HG02763 (cell line): ENCODE results near the gene IQGAP1.
"Not testable (repeated sequence)": the region's sequence is repeated elsewhere in the genome, so short reads cannot be mapped to it uniquely, and the experiment has no call there.

Experiments
- ATAC-seq: cut with Tn5 transposase; IDR thresholded peaks from one replicate; pipeline ENCODE4 v1.9.1; 2021; ENCODE audit warnings: mild to moderate bottlenecking, moderate library complexity; ENCODE audit not compliant: unreplicated experiment

IQGAP1 gene

DNA sequence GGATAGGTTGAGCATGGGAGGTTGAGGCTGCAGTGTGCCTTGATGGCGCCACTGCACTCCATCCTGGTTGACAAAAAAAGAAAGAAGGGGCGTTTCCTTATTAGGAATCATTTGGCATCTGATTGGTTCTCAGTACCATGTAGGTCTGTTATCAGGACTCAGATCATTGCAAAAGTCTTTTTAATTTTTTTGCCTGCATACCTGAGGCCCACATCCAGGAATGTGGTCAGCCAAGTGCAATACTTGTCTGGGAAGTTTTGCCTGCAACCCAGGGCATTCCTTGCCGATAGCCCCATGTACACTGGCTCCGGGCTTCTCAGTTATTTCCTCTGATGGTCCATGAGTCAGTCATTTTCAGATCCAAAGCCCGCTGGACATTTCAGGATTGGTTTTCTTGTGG, 91.6 kb downstream of the IQGAP1 start:
- no peak for ATAC-seq

DNA sequence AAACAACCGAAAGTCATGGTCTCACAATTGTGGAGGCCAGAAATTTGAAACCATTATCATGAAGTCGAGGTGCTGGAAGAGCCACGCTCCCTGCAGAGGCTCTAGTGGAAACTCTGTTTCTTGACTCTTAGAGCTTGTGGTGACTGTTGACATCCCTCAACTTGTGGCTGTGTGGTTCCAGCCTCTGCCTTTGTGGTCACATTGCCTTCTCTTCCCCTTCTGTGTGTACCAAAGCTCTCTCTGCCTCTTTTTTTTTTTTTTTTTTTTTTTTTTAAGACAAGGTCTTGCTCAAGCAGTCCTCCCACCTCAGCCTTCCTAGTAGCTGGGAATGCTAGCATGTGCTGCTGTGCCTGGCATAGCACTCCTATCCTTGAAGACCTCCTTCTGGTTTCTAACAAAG, 93.0 kb downstream of the IQGAP1 start:
- ATAC-seq: no peak

DNA sequence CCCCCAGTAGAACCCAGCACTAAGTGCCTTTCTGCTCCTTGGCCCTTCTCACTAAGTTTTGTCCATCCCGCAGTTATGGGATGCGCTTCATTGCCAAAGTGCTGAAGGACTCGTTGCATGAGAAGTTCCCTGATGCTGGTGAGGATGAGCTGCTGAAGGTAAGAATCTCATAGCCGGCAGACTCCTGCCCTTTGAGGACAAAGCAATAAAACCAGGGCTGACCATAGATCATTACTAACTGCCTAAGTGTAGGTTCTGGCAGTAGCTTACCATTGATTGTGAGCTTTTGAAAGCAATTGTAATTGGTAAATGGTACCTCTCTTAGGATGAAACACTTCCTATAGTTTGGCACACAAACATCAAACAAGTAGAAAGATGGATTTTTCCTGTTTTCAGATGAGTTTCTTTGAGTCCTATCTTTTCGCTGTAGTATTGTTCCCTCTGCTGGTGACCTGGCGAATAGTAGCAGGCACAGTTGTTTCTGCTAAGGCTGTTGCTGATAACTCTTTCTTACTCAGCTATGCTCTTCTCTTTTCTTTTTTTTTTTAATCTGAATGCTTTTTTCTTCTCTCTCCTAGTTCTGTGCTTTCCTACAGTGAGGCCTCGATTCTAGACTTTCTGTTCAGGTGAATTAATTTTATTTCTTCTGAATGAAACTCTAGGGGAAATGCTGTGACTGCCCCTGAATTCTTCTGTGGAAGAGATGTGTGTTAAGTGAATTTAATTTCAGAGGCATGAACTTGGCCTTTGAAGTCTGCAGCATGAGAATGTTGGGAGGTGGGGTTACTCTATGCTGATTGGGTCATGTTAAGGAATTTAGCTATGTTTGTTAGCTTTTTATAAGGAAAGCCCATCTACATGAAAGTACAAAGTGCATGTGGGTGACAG, 94.3 kb downstream of the IQGAP1 start:
- ATAC-seq: no peak

DNA sequence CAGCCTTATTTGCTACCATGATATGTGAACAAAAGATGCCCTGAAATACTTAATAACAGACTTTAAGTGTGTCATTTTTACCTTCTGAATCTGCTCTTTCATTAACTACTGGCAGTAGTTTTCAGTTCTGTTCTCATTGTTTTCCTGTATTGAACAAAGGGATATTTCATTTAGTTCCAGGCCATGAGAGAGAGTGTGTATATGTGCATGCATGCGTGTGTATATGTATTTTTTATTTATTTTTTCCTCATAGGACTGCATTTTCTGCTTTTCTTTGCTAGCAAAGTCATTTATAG, 94.9 kb downstream of the IQGAP1 start:
- ATAC-seq: no peak

DNA sequence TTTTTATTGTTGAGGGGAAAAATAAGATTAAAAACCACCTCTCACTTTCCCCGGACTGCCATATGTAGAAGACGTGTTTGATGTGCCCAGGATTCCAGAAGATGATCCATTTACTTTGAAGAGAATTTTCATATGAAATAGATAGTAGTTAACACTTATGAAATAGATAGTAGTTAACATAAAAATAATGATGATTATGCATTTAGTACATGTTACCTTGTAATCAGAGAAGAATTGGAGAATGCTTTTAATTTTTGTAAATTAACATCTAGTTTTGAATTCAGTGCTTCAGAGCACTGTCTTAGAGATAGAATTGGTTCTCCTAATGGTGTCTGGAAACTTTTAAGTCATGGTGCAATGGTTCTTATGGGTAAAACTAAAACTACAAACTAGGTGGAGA, 95.6 kb downstream of the IQGAP1 start:
- no peak for ATAC-seq

DNA sequence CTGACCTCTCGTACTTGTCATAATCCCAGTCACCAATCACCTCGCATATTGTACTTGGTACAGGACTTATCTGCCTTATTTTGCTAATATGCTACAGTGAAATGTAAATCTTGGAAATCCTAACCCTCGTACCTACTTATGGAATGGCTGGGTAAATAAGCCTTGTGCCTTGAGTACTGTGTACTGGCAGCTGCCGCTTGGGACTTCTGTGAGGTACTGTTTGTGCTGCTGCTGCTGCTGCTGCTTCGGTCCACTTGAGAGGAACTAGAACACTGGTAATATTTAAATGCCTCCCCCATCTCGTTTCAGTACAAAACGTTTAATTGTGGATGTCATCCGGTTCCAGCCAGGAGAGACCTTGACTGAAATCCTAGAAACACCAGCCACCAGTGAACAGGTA, 99.1 kb downstream of the IQGAP1 start:
- ATAC-seq: no peak

DNA sequence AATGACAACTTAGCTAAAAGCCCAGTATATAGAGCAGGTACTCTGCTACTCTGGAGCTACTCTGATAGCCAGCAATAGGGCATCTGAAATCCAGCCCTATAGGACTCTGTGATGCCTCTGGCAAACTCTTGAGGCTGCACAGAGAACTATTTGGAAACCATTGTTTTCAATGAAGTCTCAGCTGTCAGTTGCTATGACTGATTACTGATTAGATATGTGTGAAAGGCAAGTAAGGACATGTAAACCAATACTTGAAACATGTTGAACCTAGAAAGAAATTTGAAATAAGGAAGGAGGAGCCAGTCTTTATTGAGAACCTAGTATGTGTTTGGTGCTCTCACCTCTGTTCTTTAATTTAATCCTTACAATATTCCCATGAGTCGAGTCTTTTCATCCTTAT, 101.5 kb downstream of the IQGAP1 start:
- ATAC-seq: no peak

DNA sequence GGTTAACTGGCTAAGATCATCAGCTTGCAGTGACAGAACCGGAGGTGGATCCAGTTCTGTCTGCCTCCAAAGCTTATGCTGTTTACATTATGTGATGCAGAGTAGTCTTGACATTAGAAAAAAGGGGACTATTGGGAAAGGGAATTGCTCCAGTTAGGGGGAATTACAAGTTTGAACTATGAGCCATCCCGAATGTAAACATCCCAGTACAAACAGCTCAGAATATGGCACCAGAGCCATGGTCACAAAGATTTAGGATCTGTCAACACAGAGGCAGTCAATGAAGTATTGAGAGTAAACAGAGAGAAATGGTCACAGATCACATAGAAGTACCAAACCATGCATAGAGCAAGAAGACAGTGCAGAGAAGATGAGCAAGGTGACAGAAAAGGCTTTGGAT, 101.9 kb downstream of the IQGAP1 start:
- no peak for ATAC-seq

DNA sequence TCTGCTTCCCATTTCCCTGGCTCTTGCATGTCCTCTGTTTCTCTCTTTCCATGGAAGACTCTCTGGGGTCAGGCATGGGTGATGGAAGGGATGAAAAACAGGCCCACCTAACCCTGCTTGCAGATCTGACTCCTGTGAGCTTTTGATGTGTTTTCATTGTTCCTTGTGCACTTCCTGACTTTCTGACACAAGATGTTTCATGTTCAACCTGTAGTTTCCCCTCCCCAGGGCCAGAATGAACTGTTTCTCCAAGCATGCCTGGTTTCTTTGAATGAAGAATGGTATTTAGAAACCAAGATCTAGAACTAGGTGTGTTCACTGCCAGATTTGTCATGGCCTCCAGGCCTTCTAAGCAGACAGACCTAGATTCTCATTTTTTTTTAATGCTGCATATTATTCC, 105.6 kb downstream of the IQGAP1 start:
- ATAC-seq: no peak

DNA sequence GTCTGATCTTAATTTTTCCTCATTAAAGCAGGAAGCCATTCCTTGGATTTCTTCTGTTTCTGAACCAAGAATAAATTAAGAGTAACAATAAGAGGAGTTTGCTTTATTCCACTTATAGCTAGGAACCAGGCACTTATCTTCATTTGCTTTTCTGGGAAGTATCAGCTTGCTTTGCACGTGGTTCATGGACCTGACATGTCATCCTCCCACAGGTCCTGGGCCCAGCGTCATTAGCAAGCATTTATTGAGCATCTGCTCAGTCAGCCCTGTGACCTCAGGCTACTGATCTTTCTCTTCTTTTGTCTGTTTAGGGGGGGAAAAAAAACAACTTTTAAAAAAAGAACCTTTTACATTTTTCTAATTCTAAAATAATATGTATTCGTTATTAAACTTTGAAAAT, 107.0 kb downstream of the IQGAP1 start:
- no peak for ATAC-seq

DNA sequence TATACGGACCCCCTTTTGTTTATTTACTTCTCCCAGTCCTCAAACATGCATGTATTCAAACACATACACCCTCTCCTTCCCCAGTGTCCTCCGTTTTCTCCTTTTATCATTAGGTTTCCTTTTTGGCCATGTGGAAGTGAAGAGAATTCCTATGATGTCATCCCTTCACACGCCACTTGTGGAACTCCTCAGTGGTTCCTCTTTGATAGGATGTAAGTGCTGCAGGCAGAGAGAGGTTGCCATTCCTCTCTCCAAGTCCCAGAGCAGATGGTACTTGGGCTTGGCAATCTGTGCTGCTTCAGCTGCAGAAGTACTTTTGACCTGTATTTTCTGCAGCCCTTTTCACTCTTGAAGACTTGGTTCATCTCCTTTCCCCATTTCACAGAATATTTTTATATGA, 108.7 kb downstream of the IQGAP1 start:
- ATAC-seq: no peak

DNA sequence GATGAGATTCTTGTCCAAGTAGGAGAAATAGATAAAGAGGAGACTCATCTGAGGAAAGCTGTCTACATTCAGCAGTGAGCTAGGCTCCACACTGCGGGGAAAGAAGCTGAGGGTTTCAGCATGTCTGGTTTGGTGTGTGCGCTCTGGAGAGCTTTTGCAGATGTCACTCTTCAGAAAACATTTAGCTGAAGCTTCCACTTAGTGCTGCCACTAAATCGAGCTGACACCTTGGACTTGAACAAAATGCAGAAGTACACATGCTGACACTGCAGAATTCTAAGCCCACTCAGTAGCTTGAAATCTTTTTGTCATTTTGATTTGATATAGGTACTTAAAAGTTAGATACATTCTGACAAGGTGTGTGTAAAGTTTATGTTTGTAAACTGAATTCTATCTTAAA, 109.3 kb downstream of the IQGAP1 start:
- ATAC-seq: no peak

DNA sequence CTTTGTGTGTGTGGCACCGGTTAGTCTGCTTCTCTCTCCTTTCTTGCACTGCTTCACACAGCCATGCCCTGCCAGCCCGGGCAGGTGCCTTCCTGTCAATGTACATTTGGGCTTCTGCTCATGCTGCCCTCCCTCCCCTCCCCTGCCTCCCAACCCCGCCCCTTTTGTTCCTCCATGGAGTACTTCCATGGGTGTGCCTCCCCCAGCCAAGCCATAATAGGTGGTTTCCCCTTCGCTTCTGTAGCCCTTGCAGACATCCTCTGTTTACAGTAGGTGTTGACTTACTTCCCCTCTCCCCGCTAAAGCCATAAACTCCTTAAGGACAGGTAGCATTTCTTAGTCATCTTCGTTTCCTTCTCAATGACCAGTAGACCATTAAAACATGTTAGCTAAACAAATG, 109.9 kb downstream of the IQGAP1 start:
- no peak for ATAC-seq

DNA sequence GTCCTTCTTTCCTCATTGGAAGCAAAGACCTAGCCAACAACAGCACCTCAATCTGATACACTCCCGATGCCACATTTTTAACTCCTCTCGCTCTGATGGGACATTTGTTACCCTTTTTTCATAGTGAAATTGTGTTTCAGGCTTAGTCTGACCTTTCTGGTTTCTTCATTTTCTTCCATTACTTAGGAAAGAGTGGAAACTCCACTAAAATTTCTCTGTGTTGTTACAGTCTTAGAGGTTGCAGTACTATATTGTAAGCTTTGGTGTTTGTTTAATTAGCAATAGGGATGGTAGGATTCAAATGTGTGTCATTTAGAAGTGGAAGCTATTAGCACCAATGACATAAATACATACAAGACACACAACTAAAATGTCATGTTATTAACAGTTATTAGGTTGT, 112.1 kb downstream of the IQGAP1 start:
- ATAC-seq: no peak

DNA sequence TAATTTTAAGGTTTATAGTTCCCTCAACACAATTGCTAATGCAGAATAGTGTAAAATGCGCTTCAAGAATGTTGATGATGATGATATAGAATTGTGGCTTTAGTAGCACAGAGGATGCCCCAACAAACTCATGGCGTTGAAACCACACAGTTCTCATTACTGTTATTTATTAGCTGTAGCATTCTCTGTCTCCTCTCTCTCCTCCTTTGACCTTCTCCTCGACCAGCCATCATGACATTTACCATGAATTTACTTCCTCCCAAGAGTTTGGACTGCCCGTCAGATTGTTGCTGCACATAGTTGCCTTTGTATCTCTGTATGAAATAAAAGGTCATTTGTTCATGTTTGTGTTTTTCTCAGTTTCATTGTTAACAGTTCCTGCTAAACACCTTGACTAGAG, 113.9 kb downstream of the IQGAP1 start:
- ATAC-seq: no peak

DNA sequence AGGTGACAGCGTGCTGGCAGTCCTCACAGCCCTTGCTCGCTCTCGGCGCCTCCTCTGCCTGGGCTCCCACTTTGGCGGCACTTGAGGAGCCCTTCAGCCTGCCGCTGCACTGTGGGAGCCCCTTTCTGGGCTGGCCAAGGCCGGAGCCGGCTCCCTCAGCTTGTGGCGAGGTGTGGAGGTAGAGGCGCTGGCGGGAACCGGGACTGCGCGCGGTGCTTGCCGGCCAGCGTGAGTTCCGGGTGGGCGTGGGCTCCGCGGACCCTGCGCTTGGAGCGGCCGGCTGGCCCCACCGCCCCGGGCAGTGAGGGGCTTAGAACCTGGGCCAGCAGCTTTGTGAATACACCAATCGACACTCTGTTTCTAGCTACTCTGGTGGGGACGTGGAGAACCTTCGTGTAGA, 122.7 kb downstream of the IQGAP1 start:
- not testable (repeated sequence) for ATAC-seq

DNA sequence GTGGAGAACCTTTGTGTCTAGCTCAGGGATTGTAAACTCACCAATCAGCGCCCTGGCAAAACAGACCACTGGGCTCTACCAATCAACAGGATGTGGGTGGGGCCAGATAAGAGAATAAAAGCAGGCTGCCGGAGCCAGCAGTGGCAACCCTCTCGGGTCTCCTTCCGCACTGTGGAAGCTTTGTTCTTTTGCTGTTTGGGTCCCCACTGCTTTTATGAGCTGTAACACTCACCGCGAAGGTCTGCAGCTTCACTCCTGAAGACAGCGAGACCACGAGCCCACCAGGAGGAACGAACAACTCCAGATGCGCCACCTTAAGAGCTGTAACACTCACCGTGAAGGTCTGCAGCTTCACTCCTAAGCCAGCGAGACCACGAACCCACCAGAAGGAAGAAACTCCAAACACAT, 123.2 kb downstream of the IQGAP1 start:
- not testable (repeated sequence) for ATAC-seq

DNA sequence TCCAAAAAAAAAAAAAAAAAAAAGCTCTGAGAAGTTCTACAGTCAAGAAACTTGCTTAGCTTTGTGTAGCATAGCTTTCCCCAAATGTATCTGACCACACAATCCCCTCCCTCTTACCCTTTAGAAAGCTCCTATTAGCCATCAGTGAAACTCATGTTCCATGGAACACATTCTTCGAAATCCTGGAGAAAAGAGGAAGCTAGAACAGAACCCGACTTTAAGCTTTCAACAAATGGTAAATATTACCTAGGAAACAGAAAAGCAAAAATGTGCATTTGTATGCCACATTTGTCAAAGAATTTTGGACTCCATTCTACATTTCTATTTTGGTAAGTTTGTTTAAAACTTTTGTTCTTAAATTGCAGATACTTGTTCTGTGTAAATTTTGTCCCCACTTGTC, 124.2 kb downstream of the IQGAP1 start:
- no peak for ATAC-seq

DNA sequence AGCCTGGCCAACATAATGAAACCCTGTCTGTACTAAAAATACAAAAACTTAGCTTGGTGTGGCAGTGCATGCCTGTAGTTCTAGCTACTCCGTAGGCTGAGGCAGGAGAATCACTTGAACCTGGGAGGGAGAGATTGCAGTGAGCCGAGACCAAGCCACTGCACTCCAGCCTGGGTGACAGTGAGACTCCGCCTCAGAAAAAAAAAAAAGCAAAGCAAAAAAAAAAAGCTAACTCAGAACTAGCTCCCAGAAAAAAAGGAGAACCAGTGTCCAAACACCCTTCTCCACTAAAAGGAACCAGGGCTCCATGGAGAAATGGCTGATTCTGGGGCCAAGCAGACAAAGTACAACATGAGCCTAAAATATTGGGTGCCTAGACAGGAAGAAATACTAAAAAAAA, 124.9 kb downstream of the IQGAP1 start:
- ATAC-seq: no peak

DNA sequence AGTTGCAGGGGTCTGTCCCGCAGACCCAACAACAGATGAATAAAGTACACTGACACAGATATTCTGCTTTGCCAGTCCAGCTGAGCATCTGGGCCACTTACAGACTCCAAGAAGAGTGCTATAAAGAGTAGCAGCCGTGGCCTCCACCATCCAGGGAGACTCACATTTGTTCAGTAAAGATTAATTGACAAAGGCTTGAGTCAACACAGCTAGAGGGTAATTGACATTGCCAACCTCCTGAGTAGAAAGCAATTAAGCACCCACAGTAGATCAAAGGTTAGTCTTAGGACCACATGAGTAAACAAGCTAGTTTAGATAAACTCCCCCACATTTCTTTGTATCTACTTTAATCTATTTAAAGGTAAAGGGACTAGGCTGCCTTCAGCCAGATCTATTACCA, 125.4 kb downstream of the IQGAP1 start:
- ATAC-seq: no peak

DNA sequence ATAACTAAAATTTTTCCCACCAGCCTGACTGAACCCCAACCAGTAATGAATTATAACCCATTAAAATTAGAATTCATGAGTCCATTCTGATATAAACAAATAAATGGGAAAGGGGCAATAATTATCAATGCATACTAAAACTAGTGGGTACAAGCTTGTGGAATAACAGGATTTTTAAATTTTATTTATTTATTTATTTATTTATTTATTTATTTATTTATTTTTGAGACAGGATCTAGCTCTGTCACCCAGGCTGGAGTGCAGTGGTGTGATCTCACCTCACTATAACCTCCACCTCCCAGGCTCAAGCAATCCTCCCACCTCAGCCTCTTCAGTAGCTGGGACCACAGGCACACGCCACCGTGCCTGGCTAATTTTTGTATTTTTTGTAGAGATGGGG, 125.9 kb downstream of the IQGAP1 start:
- not testable (repeated sequence) for ATAC-seq

DNA sequence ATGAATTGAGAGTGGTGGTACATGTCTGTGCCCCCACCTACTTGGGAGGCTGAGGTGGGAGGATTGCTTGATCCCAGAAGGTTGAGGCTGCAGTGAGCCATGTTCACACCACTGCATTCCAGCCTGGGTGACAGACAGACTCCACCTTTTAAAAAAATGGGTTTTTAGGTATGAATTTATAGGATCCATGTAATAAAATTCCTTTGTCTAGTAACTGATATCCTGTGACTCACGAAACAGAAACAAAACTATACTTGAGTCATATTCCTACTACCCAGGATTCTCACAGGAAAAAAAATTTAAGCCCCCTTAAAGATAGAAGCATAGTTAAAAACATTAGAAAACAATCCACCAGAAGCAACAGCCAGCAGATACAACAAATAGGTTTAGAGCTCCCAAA, 131.6 kb downstream of the IQGAP1 start:
- no peak for ATAC-seq

DNA sequence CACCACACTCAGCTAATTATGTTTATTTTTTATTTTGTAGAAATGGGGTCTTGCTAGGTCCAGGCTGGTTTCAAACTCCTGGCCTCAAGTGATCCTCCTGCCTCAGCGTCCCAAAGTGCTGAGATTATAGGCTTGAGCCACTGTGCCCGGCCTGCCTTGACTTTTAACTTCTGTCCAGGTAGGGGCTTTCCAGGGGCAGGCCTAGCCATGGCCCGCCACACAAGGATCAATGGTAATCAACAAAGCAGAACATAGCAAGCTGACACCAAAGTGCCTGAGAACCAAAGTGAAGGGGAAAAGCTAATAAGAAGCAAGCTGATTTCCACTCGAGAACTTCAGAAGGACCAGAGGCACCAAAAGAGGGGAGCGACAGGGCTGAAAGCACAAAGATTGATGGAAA, 132.3 kb downstream of the IQGAP1 start:
- ATAC-seq: no peak
